Stimulated activated naive CD4-positive, alpha-beta T cell (primary cell): ENCODE results near the gene CD177.
"Not testable (repeated sequence)": the region's sequence is repeated elsewhere in the genome, so short reads cannot be mapped to it uniquely, and the experiment has no call there.

Source experiments
- DNase-seq, 6 experiments: peaks; one replicate each; lab custom pipeline; 2025; lab: John Stamatoyannopoulos, UW

CD177 gene, protein sequence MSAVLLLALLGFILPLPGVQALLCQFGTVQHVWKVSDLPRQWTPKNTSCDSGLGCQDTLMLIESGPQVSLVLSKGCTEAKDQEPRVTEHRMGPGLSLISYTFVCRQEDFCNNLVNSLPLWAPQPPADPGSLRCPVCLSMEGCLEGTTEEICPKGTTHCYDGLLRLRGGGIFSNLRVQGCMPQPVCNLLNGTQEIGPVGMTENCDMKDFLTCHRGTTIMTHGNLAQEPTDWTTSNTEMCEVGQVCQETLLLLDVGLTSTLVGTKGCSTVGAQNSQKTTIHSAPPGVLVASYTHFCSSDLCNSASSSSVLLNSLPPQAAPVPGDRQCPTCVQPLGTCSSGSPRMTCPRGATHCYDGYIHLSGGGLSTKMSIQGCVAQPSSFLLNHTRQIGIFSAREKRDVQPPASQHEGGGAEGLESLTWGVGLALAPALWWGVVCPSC

DNA sequence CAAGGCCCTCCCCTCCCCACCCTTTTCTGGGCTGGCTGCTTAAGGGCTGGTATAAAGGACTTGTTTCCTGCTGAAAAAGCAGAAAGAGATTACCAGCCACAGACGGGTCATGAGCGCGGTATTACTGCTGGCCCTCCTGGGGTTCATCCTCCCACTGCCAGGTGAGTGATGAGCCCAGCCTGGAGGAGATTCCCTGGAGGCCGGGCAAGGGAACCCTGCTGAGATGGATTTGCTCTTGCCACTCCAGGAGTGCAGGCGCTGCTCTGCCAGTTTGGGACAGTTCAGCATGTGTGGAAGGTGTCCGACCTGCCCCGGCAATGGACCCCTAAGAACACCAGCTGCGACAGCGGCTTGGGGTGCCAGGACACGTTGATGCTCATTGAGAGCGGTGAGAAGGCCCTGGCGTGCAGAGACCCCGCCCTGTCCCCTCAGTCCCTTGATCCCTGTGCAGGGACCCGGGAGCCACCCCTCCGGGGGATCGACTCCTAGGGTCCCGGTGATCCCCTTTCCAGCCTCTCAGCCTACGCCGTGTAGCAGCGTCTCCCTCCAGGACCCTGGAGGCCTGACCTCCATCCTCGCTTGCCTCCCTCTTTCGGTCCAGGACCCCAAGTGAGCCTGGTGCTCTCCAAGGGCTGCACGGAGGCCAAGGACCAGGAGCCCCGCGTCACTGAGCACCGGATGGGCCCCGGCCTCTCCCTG is at the start of gene CD177:
TSS of gene CD177 (plus strand) at position 81 of the 699 bp plus-strand sequence. CDS start at position 110, 29 bp downstream.
- no peak for DNase-seq

DNA sequence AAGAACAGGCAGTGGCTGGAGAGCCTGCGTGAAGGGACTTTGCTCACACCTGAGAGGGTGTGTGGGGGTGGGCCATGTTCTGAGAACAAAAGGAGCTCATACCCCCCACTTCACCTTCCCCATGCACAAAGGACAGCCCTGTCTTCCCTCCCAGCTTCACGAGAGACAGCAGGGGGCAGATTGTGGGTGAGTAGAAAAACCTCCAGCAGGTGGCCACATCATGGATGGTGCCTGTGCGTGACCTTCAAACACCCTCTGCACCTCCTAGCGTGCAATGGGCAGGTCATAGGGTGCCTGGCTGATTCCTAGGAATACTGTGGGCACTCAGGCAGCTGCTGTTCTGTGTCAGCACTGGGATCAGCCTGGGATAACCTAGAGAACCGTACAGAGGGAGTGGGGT is 47.8 kb upstream of the CD177 start:
- DNase-seq: no peak

DNA sequence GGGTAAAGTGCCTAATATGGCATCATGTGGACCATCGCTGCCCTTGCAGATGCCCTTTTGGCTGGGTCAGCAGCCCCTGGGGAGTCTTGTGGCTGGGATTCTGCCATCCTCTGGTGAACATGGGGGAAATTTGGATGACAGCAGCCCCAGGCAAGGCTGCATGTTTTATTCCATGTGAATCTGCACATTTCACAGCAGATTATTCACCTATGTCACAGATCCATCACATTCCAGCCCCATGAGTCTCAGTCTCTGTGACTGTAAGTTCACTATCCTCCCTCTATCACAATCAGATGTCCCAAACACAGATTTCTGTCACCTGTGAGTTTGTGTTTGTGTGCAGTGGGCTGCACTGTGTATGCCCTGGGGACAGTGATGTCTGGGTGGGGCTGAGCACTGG is 47.4 kb upstream of the CD177 start:
- DNase-seq: no peak

DNA sequence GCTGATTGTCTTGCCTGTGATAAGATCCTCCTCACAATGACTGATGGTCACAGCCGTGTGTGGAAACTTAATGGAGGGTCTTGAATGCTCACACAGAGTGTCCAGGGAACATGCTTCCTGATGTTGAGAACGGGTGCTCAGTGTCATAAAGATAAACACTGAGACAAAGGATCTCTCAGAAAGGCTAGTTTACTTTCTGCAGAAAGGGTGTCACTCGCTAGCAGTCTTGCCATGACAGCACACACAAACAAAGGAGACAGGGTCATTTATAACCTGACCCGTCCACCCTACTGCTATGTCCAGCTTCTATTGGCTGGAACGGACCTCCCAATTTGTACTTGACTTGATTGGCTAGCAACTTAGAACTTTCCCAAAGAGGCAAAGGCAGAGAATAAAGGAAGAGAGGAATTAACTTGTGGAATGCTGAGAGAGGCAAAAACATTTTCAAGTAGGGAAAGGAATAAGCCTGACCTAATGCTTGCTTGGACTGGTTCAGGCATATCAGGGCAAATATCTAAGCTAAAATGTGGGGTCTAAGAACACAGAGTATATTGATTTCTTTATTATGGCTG is 45.2 kb upstream of the CD177 start:
- DNase-seq: no peak

DNA sequence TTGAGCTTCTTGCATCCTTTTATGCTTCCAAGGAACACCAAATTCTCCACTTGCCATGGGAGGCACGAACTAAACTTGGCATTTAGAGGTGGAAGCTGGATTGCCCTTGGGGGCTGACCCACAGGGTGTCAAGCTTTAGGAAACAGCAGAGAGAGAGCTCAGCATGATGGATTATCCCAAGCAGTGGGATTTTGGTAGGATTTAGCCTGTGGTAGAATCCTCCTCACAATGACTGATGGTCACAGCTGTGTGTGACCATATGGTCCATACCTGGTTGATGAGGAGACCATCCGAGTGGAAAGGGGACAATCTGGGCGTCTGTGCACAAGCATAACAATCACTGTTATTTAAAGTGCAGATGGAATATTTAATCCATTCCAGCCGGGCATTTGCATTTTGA is 44.0 kb upstream of the CD177 start:
- no peak for DNase-seq

DNA sequence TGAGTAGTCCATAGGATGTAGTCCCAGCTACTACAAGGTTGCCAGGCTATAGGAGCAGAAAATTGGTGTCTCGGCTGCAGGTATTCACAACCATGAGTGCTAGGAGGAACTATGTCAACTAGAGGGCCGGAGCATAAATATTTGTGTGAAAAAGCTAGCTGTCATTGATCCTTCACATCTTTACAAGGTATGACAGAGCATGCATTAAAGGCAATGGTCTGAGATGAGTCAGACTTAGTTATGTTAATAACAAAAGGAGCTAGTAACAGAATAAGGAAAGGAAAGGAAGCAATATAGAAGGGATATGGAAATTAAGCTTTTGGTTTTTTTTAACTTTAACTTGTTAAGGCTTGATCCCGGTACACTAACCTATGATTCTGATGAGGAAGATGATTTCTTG is 43.3 kb upstream of the CD177 start:
- DNase-seq: no peak

DNA sequence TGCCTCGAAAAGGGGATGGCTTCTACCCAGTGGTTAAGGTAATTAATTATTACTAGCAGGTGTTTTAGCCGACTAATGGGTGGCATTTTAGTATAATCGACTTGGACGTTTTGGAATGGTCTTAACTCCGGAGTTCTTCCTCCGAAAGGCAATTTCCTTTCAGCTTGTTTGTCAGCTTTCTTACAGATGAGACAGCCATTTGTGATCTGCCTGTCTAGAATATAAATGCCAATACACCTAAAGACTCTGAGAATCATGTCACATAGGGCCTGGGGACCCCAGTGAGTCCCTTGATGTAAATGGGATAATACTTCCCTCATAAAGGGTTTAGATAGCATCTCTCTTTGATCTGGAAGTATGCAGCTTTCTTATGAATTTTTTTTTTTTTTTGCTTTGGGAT is 42.2 kb upstream of the CD177 start:
- no peak for DNase-seq

DNA sequence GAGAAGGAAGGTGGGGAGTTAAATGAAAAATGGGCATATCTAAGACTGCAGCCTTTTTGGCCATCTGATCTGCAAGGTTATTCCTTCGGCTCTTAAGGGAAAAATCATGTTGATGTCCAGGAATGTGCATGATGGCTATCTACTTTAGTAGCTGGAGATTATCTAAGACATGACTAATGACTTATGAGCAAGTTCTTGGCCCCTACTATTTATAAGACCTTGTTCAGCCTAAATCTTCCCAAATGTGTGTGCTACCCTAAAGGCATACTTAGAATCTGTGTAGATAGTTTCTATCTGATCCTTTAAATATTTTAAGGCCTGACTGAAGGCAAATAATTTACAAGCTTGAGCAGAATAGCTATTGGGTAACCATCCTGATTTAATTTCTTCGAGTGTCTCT is 41.8 kb upstream of the CD177 start:
- DNase-seq: no peak

DNA sequence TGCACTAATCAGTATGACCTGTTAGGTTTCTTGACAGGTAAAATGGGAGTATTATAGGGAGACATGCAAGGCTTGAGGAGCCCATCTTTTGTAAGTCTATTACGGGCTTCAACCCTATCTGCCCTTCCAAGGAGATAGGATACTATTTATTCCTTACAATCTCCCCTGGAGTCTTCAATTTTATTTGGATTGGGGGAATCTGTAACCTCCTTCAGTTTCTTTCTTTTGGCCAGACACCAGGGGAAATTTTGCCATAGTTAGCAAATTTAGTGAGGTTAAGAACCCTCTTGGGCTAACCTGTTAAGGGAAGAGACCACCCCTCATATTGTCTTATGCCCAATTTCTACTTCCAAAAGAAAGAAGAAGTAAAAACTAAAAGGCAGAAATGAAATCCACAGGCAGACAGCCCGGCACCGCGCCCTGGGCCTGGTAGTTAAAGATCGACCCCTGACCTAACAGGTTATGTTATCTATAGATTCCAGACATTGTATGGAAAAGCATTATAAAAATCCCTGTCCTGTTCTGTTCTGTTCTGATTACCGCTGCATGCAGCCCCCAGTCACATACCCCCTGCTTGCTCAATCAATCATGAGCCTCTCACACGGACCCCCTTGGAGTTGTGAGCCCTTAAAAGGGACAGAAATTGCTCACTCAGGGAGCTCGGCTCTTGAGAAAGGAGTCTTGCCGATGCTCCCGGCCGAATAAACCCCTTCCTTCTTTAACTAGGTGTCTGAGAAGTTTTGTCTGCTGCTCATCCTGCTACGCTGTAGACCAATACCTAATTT is 39.6 kb upstream of the CD177 start:
- DNase-seq: no peak

DNA sequence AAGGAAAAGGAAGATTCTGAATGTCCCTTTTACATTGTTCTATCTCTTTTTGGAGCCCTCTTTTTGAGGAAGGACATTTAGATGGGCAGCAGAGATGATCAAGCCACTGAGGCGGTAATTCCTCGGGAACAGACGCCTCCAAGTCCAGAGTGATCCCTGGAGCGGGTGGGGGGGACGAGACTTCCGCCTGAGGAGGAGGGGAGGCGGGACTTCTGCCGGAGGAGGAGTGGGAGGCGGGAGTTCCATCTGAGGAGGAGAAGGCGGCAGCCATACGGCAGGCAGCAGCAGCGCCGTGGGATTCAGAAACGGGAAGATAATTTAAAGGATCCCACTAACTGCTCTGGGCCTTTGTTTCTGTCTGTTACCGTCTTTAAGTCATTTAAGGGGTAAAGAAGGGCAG is 37.6 kb upstream of the CD177 start:
- no peak for DNase-seq

DNA sequence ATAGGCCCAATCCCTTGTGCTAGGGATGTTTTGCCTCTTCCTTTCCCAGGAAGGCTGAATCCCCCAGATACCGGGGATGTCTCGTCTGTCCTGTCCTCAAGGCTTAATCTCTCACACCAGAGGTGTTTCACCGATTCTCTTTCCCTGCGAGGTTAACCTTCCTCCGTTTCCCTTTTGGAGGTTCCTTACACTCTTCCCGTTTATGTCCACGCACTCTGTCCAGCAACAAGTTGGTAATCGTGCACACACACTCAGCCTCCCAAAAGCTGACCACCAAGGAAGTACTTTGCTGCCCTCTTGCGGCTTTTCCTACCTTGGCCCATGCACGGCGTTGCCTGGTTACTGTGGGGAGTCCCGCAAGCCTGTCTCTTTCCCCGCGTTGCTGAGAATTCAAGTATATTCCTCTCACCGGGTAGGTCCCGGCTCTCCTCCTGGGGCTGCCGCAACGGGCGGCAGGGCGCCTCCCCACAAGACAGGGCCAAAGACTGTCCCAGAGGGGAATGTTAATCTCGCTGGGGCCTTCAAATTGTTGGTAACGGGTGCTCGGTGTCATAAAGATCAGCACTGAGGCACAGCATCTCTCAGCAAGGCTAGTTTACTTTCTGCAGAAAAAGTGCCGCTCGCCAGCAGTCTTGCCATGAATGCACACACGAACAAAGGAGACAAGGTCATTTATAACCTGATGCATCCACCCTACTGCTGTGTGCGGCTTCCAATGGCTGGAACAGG is 36.7 kb upstream of the CD177 start:
- no peak for DNase-seq

DNA sequence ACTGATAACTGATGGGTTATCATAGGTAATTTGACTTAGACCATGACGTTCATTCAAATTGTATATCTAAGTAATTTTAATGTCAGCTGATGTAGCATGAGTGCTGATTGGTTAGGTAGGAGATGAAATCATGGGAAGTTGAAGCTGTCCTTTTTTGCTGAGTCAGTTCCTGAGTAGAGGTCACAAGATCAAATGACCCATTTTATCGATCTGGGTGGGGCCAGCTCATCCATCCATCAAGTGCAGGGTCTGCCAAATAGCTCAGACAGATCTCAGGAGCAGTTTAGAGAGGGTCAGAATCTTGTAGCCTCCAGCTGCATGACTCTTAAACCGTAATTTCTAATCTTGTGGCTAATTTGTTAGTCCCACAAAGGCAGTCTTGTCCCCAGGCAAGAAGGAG is 35.3 kb upstream of the CD177 start:
- no peak for DNase-seq

DNA sequence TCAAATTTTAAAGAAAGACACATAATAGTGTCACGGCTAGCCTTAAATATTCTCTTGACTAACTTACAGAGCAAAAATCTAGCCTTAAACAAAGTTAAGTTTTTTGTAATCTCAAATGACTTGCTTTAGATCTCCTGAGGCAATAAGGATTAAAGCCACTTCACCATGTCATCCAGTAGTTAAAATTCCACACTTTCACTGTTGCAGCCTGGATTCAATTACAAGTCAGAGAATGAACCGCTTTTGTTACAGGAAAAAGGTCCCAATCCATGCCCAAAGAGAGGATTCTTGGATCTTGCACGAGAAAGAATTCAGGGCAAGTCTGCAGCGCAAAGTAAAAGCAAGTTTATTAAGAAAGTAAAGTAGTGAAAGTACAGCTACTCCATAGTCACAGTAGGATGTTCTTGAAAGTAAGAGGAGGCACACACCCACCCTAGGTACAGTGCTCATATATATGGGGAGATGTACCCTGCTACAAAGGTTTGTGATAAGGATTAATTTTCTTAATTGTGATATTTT is 34.6 kb upstream of the CD177 start:
- DNase-seq: no peak

DNA sequence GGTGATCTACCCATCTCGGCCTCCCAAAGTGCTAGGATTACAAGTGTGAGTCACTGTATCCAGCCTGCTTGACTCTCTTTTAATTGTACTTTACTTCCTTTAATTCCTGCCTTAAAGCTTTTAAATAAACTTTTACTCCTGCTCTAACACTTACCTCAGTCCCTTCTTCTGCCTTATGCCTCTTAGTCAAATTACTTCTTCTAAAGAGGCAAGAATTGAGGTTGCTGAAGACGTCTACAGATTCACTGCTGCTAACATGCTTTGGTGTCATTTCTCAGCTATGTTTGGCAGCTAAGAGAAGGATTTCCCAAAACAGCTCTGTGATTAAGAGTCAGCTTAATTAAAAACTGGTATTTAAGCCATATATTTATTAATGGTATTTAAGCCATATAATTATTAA is 32.9 kb upstream of the CD177 start:
- DNase-seq: no peak

DNA sequence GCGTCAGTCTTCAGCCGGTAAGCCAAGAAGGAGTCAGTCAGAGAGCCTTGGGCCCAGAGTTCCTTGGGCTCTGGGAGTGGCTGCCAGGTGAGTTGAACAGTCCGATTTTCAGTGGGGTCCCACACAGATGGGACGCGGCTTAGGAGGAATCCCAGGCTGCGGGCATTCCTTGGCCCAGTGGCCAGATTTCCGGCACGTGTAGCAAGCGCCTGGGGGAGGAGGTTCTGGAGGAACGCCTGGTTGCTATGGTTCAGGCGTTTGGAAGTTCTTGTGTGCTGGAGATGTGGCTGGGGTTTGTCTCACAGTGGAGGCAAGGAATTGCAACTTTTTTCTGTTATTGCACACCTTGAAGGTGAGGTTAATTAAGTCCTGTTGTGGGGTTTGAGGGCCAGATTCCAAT is 26.7 kb upstream of the CD177 start:
- not testable (repeated sequence) for DNase-seq

DNA sequence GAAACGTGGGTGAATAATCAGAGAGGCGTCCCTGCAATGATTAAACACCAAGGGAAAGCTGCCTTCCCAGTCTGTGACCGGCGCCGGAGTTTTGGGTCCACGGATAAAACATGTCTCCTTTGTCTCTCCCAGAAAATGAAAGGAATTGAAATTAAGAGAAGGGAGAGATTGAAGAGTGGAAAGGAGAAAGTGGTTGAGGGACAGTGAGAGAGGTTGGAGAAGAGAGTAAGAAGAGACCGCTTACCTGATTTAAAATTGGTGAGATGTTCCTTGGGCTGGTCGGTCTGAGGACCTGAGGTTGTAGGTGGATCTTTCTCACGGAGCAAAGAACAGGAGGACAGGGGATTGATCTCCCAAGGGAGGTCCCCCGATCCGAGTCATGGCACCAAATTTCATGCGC is 24.9 kb upstream of the CD177 start:
- DNase-seq: not testable (repeated sequence)

DNA sequence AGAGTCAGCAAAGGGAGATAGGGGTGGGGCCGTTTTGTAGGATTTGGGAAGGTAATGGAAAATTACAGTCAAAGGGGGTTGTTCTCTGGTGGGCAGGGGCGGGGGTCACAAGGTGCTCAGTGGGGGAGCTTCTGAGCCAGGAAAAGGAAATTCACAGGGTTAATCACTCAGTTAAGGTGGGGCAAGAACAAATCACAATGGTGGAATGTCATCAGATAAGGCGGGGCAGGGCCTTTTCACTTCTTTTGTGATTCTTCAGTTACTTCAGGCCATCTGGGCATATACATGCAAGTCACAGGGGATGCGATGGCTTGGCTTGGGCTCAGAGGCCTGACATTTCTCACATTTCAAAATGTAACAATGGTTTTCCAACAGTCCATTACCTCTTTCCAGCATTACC is 24.4 kb upstream of the CD177 start:
- DNase-seq: not testable (repeated sequence)

DNA sequence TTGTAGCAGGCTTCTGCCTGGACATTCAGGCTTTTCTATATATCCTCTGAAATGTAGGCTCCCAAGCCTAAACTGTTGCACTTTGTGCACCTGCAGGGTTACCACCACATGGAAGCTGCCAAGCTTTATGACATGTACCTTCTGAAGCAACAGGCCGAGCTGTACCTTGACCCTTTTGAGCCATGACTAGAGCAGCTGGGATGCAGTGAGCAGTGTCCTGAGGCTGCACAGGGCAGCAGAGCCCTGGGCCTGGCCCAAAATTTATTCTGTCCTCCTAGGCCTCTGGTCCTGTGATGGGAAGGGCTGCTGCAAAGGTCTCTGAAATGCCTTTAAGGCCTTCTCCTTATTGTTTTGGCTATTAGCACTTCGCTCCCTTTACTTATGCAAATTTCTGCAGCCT is 23.5 kb upstream of the CD177 start:
- no peak for DNase-seq

DNA sequence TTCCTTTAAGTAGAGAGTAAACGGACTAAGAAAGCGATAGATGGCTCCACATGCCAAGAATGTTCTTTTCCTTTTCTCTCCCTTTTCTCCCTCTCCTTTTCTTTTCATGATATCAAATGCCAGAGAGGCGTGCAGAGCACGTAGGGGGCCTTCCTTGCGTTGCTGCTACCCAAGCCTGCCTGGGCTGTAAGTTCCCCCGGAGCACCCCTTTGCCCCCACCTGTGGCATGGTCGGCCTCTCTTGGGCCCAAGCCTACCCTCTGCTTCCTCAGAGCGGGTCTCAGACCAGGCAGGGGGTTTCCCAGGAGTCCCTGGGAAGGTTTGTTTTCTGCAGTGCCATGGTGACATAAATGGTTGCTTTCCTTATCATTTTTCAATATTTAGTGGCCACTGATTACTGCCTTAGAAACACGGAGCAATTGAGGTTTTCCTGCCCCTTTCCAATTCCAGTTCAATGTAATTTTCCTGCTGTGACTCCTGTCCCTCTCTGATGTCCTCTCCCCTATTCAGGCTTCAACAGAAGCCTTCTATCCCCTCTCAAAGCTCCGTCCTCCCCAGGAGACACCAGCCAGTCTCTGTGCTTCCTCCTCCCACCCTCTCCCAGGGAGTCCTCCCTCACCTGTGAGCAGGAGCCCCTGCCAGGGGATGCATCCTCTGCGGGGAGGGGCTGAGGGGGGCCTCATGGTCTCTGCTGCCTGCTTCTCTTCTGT is 22.6 kb upstream of the CD177 start:
- DNase-seq: no peak

DNA sequence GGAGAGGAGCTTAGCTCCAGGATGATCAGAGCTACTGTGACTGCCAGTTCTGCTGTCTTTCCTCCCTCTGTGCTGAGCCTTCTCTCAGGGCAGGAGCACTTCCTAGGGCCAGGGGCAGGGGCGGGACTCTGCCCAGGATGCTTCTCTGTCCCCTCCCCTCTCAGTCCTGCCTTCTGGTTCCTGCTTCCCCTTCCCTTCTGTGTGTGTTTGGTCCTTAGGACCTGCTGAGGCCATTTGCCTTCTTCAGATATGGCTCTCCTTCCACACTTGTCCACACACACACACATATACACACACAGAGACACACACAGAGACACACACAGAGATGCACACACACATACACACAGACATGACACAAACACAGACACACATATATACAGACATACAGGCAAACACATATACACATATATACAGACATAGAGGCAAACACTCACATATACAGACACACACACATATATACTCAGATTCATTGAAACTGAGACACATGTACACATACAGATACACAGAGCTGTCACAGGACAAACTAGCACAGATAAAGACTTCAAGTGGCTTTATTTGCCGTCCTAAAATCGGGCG is 22.0 kb upstream of the CD177 start:
- no peak for DNase-seq
